ENCODE results near the gene CCNYL1. TPM values are rescaled to one million over a fixed set of nuclear protein-coding genes. Genes with fewer than 3 reads are reported as not detected.
"Not testable (repeated sequence)": the region's sequence is repeated elsewhere in the genome, so short reads cannot be mapped to it uniquely, and the experiment has no call there.

The CCNYL1 gene
- 5.0 and 9.9 TPM in 2 replicates for total RNA-seq (2014; rRNA removed; shearing (Covaris generic))
- polyA plus RNA-seq (2015; cell fraction: cytosol; rRNA removed) = 14.2 and 15.1 TPM in 2 replicates
- 5.8 and 7.5 TPM in 2 replicates for polyA plus RNA-seq (2015; cell fraction: nucleus; rRNA removed)

- peak; percentile 99 for DNase-seq (ENCODE audit: low read depth)
Measured at GRCh38 chr2:207710814-207711740, at the start of gene CCNYL1. Gene CCNYL1, plus strand, starts transcription at chr2:207711640. Its CDS starts 257 bp downstream, at chr2:207711897.

- DNase-seq (ENCODE audit: low read depth) = no peak
Measured at GRCh38 chr2:207662203-207662602, 49.2 kb upstream of the CCNYL1 start.

GRCh38 chr2:207663870-207664545 lies 47.4 kb upstream of the CCNYL1 start:
- no peak for DNase-seq (ENCODE audit: low read depth)

- no peak for DNase-seq (ENCODE audit: low read depth)
Measured at GRCh38 chr2:207670887-207671286, 40.6 kb upstream of the CCNYL1 start.

GRCh38 chr2:207673431-207673830 lies 38.0 kb upstream of the CCNYL1 start:
- no peak for DNase-seq (ENCODE audit: low read depth)

- no peak for DNase-seq (ENCODE audit: low read depth)
Measured at GRCh38 chr2:207674266-207674774, 37.1 kb upstream of the CCNYL1 start.

- DNase-seq (ENCODE audit: low read depth) = no peak
Measured at GRCh38 chr2:207674826-207675225, 36.6 kb upstream of the CCNYL1 start.

GRCh38 chr2:207676827-207677354 lies 34.5 kb upstream of the CCNYL1 start:
- DNase-seq (ENCODE audit: low read depth) = peak; percentile 74

- no peak for DNase-seq (ENCODE audit: low read depth)
Measured at GRCh38 chr2:207681431-207681830, 30.0 kb upstream of the CCNYL1 start.

GRCh38 chr2:207682557-207682956 lies 28.9 kb upstream of the CCNYL1 start:
- DNase-seq (ENCODE audit: low read depth) = no peak

- peak; percentile 19 for DNase-seq (ENCODE audit: low read depth)
Measured at GRCh38 chr2:207683438-207683837, 28.0 kb upstream of the CCNYL1 start.

GRCh38 chr2:207683879-207684627 lies 27.4 kb upstream of the CCNYL1 start:
- peak; percentile 73 for DNase-seq (ENCODE audit: low read depth)

GRCh38 chr2:207686812-207687211 lies 24.6 kb upstream of the CCNYL1 start:
- DNase-seq (ENCODE audit: low read depth) = no peak

GRCh38 chr2:207688597-207688996 lies 22.8 kb upstream of the CCNYL1 start:
- DNase-seq (ENCODE audit: low read depth) = no peak

- not testable (repeated sequence) for DNase-seq (ENCODE audit: low read depth)
Measured at GRCh38 chr2:207690845-207691461, 20.5 kb upstream of the CCNYL1 start.

GRCh38 chr2:207692206-207693065 lies 19.0 kb upstream of the CCNYL1 start:
- DNase-seq (ENCODE audit: low read depth) = no peak

- no peak for DNase-seq (ENCODE audit: low read depth)
Measured at GRCh38 chr2:207693641-207694249, 17.7 kb upstream of the CCNYL1 start.

GRCh38 chr2:207694811-207695281 lies 16.6 kb upstream of the CCNYL1 start:
- no peak for DNase-seq (ENCODE audit: low read depth)

GRCh38 chr2:207695293-207695692 lies 16.1 kb upstream of the CCNYL1 start:
- DNase-seq (ENCODE audit: low read depth) = no peak

Measured in HT1080 (cell line).